Measurements from ENCODE around the gene TTR.

DNA sequence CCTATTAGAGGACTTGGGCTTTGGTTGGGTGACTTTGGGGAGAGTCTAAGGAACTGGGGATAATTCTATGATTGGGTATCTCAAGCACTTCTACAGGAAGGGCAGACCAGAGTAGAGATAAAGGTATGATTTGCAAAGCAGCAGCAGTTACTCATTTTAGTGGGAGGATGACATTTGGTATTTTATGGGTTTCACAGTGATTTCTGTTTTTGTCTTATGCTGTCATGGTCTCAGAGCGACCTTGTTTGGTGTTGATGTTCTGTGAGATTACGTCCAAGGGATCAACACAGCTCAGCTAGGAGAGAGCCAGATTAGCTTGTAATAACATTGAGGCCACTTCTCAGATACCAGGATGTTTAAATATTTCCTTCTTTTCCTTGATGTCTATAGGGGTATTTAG, 18.2 kb downstream of the TTR start:
- TF ChIP-seq EP300 (IDR thresholded peaks at IDR 0.05) (no peak), POLR2A (IDR thresholded peaks at IDR 0.05) (no peak)
